GM20431 (cell line): Measurements from ENCODE around the gene IGLON5.

Experiments
- in situ Hi-C: fragments of 300-500 bp; cut with MseI, MboI; formaldehyde crosslinking; loops from one replicate; pipeline ENCODE4 v1.15.0; 2020; ENCODE audit warnings: low sequenced_read_pairs; ENCODE audit not compliant: unreplicated experiment

IGLON5 gene

DNA sequence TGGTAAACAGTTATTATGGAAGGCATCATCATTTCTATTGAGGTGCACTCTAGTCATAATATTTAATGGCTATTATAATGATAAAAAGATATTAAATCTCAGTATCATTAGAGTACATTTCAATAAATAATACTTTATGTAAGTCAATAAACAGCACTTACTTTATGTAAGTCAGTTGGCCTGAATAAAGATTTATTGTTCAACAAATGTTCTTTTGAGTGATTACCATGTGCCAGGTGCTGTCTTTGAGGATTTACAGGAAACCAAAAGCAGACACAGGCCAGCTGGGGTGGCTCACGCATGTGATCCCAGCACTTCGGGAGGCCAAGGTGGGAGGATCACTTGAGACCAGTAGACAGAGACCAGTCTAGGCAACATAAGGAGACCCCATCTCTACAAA is 66.0 kb downstream of the IGLON5 start:
- in situ Hi-C loops = no loop called here

DNA sequence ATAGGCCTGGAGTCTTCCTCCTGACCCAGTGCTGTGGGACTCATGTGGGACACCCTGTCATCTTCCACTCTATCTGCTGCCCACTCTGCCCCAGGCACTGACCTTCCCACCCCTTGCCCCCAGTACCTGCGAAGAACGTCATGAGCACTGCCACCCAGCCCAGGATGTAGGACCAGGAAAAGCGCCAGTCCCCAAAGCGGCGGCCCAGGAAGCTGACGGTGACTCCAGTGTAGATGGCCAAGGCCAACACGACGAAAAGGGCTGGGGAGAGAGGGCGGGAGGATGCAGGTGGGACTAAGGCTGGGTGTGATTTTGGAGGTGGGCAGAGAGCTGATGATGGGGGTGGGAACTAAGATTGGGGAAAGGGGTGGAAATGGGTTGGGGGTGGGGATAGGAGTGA is 68.9 kb downstream of the IGLON5 start:
- in situ Hi-C loops = no loop called here
